ENCODE data around the gene SYN1.
"Not testable (repeated sequence)": the region's sequence is repeated elsewhere in the genome, so short reads cannot be mapped to it uniquely, and the experiment has no call there.

Gene SYN1

DNA sequence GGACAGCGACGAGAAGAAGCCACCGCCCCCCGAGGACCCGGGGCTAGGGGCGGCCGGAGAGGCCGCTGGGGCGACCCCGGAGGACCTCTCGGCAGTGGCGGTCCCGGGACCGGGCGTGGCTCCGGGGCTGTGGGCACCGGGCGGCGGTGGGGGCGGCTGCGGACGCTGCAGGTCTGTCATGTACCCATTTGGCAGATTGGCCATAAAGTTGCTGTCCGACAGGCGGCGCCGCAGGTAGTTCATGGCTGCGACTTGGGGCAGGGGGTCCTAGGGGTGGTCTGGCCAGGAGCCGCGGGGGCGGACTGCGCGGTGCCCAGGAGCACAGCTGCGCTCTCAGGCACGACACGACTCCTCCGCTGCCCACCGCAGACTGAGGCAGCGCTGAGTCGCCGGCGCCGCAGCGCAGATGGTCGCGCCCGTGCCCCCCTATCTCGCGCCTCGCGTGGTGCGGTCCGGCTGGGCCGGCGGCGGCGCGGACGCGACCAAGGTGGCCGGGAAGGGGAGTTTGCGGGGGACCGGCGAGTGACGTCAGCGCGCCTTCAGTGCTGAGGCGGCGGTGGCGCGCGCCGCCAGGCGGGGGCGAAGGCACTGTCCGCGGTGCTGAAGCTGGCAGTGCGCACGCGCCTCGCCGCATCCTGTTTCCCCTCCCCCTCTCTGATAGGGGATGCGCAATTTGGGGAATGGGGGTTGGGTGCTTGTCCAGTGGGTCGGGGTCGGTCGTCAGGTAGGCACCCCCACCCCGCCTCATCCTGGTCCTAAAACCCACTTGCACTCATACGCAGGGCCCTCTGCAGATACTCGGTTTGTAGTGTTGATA, at the start of gene SYN1:
Gene SYN1, minus strand, starts transcription at position 372 of the 817 bp plus-strand sequence. Its CDS starts 129 bp downstream, at position 243.
- FAIRE-seq (no peak), DNase-seq (ENCODE audit: insufficient read length, low spot score) (peak; percentile 71)
- TF ChIP-seq, protein P1, sequence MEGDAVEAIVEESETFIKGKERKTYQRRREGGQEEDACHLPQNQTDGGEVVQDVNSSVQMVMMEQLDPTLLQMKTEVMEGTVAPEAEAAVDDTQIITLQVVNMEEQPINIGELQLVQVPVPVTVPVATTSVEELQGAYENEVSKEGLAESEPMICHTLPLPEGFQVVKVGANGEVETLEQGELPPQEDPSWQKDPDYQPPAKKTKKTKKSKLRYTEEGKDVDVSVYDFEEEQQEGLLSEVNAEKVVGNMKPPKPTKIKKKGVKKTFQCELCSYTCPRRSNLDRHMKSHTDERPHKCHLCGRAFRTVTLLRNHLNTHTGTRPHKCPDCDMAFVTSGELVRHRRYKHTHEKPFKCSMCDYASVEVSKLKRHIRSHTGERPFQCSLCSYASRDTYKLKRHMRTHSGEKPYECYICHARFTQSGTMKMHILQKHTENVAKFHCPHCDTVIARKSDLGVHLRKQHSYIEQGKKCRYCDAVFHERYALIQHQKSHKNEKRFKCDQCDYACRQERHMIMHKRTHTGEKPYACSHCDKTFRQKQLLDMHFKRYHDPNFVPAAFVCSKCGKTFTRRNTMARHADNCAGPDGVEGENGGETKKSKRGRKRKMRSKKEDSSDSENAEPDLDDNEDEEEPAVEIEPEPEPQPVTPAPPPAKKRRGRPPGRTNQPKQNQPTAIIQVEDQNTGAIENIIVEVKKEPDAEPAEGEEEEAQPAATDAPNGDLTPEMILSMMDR (IDR thresholded peaks at IDR 0.05; ENCODE audit: insufficient read depth, missing control alignments): peak; percentile 16

- not testable (repeated sequence) for DNase-seq (ENCODE audit: insufficient read length, low spot score)
Observed at GRCh38 chrX:47665797-47666196, 46.1 kb upstream of the SYN1 start.

GRCh38 chrX:47664737-47665136, 45.1 kb upstream of the SYN1 start:
- DNase-seq (ENCODE audit: insufficient read length, low spot score) (no peak), FAIRE-seq (no peak)
- TF ChIP-seq, protein P1 (IDR thresholded peaks at IDR 0.05; ENCODE audit: insufficient read depth, missing control alignments): no peak

More at GRCh38 chrX:47665797-47666196, 46.1 kb upstream of the SYN1 start:
- not testable (repeated sequence) for FAIRE-seq

- FAIRE-seq (no peak), DNase-seq (ENCODE audit: insufficient read length, low spot score) (no peak)
- TF ChIP-seq, protein P1 (IDR thresholded peaks at IDR 0.05; ENCODE audit: insufficient read depth, missing control alignments): no peak
Observed at GRCh38 chrX:47662144-47662657, 42.5 kb upstream of the SYN1 start.

DNA sequence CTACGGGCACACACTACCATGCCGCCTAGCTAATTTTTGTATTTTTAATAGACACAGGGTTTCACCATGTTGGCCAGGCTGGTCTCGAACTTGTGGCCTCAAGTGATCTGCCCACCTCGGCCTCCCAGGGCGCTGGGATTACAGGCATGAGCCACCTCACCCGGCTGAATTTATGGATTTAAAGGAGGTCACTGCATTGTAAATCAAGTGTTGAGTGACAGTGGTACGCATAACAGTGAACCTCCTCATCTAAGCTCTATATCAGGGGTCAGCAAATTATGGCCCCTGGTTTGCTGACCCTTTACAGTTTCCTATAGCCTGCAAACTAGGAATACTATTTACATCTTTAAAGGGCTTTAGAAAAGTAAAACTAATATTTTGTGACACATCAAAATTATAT, 41.9 kb upstream of the SYN1 start:
- no peak for FAIRE-seq
- TF ChIP-seq, protein P1 (IDR thresholded peaks at IDR 0.05; ENCODE audit: insufficient read depth, missing control alignments): no peak

GRCh38 chrX:47659421-47659726, 39.7 kb upstream of the SYN1 start:
- DNase-seq (ENCODE audit: insufficient read length, low spot score): no peak
- TF ChIP-seq, protein P1 (IDR thresholded peaks at IDR 0.05; ENCODE audit: insufficient read depth, missing control alignments): no peak
- no peak for FAIRE-seq

More for the DNA sequence above, 41.9 kb upstream of the SYN1 start:
- no peak for DNase-seq (ENCODE audit: insufficient read length, low spot score)

- no peak for FAIRE-seq
- TF ChIP-seq, protein P1 (IDR thresholded peaks at IDR 0.05; ENCODE audit: insufficient read depth, missing control alignments): no peak
- peak; percentile 25 for DNase-seq (ENCODE audit: insufficient read length, low spot score)
Observed at GRCh38 chrX:47658684-47659420, 39.2 kb upstream of the SYN1 start, which contains the start of gene UXT. TSS of gene UXT (minus strand) at chrX:47659180. CDS start at chrX:47658927, 253 bp downstream.
